Neural crest cell (in vitro differentiated cells): Measurements from ENCODE around the gene SBK2. TPM values are rescaled to one million over a fixed set of nuclear protein-coding genes. Genes with fewer than 3 reads are reported as not detected.
A peak's percentile ranks its signal among the peaks of the same experiment; 100 is the strongest.

Experiments
- DNase-seq: peaks from one replicate; pipeline ENCODE4 v3.0.0; 2021; ENCODE audit warnings: low read depth, mixed read lengths, low spot score
- H3K27ac Mint-ChIP-seq: one replicate; pipeline ENCODE4 v1.8.0; 2021; ENCODE audit warnings: mild to moderate bottlenecking, mixed read lengths; ENCODE audit not compliant: unreplicated experiment
- H3K27me3 Mint-ChIP-seq: 2 replicates; pipeline ENCODE4 v1.8.0; 2021; ENCODE audit warnings: low read depth, mild to moderate bottlenecking, mixed read lengths
- H3K36me3 Mint-ChIP-seq: 2 replicates; pipeline ENCODE4 v1.8.0; 2021; ENCODE audit warnings: low read depth, mild to moderate bottlenecking, mixed read lengths
- H3K4me1 Mint-ChIP-seq: 2 replicates; pipeline ENCODE4 v1.8.0; 2021; ENCODE audit warnings: mixed read lengths
- H3K4me3 Mint-ChIP-seq: one replicate; pipeline ENCODE4 v1.8.0; 2021; ENCODE audit warnings: mild to moderate bottlenecking, mixed read lengths
- H3K9me3 Mint-ChIP-seq: 2 replicates; pipeline ENCODE4 v1.8.0; 2021; ENCODE audit warnings: mixed read lengths
- total RNA-seq: library from RNA; stranded (reverse); gene quantifications from 2 replicates; pipeline ENCODE4 v1.2.1, GENCODE V29; 2021
- TF ChIP-seq, protein P1 (sequence below): fragments of 200-600 bp; sonication (generic); conservative IDR thresholded peaks from 2 replicates; pipeline ENCODE4 v1.5.0; 2021; ENCODE audit warnings: antibody characterized with exemption, mild to moderate bottlenecking

SBK2 gene
- total RNA-seq, 1 donor from 2014 or later: not detected

DNA sequence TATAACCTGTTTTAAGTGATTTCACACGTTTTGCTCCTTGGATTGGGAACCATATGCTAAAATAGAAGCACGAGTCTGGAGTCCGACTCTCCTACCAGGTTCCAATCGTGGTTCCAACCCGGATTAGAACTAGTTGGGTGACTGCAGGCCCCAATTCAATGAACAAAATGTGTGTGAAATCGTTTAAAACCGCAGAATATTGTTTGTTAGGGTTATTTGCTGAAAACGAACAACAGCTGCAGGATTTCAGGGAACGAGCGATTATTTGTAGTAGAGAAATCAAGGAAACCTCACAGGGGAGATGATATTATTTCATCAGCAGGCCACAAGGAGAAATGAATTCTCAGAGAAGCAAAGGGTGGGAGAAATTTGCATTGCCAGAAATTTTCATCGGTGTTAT is 32.0 kb downstream of the SBK2 start:
- H3K36me3 Mint-ChIP-seq: no peaks in the 10 kb centered on the region
- DNase-seq: no peak
- peaks cover 8% of the 10 kb centered on the region for H3K27me3 Mint-ChIP-seq
- TF ChIP-seq, protein P1, sequence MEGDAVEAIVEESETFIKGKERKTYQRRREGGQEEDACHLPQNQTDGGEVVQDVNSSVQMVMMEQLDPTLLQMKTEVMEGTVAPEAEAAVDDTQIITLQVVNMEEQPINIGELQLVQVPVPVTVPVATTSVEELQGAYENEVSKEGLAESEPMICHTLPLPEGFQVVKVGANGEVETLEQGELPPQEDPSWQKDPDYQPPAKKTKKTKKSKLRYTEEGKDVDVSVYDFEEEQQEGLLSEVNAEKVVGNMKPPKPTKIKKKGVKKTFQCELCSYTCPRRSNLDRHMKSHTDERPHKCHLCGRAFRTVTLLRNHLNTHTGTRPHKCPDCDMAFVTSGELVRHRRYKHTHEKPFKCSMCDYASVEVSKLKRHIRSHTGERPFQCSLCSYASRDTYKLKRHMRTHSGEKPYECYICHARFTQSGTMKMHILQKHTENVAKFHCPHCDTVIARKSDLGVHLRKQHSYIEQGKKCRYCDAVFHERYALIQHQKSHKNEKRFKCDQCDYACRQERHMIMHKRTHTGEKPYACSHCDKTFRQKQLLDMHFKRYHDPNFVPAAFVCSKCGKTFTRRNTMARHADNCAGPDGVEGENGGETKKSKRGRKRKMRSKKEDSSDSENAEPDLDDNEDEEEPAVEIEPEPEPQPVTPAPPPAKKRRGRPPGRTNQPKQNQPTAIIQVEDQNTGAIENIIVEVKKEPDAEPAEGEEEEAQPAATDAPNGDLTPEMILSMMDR: no peak
- no peaks in the 10 kb centered on the region for H3K9me3 Mint-ChIP-seq
- H3K4me3 Mint-ChIP-seq: no peak overlapping the region
- no peak overlapping the region for H3K27ac Mint-ChIP-seq
- peaks cover 4% of the 10 kb centered on the region for H3K4me1 Mint-ChIP-seq

DNA sequence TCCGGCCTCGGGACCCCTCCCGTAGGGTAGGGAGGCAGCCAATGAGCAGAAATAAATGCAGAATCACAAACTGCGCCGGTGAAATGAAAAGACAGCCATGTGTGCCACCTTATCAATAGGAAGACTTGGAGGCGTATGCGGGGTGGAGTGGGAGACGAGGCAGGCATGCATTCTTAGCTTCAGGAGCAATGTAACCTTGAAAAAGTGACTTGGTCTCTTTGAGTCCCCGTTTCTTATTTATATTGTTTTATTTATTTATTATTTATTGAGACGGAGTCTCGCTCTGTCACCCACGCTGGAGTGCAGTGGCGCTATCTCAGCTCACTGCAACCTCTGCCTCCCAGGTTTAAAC is 32.7 kb downstream of the SBK2 start:
- Mint-ChIP-seq H3K4me1 (peaks cover 4% of the 10 kb centered on the region), H3K4me3 (no peak overlapping the region), H3K36me3 (no peaks in the 10 kb centered on the region), H3K27me3 (peaks cover 8% of the 10 kb centered on the region), H3K27ac (no peak overlapping the region), H3K9me3 (no peaks in the 10 kb centered on the region)
- TF ChIP-seq, protein P1: no peak
- DNase-seq: no peak

DNA sequence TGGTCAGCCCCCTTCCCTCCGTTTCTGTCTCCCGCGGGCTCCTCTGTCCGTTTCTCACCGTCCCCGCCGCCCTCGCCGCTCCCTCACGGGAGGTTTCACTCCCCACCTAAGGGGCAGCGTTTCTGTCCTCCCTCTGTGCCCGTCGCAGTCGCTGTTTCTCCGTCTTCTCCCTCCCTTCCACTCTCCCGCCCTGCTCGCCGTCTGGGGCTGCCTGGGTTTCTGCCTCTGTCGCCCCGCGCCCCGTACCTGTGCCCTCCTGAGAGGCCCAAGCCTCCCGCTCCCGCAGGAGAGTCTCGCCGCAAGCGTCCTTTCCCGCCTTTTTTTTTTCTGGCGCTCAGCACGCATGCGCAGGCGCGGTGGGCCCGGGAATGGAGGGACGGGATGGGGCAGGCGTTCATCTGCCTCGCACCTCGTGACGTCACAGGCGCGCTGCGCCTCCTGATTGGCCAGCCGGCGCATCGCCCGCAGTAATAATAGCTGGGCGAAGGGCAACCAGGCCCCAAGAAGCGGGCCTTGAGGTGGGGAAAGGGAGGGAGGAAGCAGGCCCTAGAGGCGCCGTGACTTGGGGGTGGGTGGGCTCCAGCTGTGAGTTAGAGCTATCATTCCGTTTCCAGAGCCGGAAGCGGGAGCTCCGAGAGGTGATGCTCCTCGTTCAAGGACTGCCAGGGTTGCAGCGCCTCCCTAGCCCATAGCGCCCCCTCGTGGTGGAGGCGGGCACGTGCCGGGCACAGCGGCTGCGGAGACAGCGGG is 33.3 kb downstream of the SBK2 start:
- peak; percentile 92 for DNase-seq
- Mint-ChIP-seq H3K4me3 (peak overlapping the region; percentile 54), H3K9me3 (no peaks in the 10 kb centered on the region), H3K27me3 (peaks cover 8% of the 10 kb centered on the region), H3K27ac (no peak overlapping the region), H3K4me1 (peaks cover 4% of the 10 kb centered on the region), H3K36me3 (no peaks in the 10 kb centered on the region)
- TF ChIP-seq, protein P1: peak; percentile 99

DNA sequence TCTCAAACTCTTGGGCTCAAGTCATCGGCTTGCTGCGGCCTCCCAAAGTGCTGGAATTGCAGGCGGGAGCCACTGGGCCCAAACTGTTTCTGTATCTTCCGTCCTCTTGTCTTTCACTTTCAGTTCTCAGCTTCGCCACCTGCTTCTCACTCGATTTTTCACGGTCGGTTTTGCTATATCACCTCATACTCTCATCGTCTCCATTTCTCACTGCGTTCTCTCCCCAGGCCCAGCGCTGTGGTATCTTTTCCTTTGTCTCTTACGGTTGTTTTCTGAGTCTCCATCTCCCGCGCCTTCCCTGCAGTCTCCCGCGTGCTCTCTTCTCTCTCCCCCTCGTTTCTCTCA is 33.8 kb downstream of the SBK2 start:
- Mint-ChIP-seq H3K27me3 (peaks cover 8% of the 10 kb centered on the region), H3K27ac (no peak overlapping the region), H3K36me3 (no peaks in the 10 kb centered on the region), H3K9me3 (no peaks in the 10 kb centered on the region), H3K4me3 (no peak overlapping the region), H3K4me1 (peaks cover 4% of the 10 kb centered on the region)
- TF ChIP-seq, protein P1: no peak
- no peak for DNase-seq

DNA sequence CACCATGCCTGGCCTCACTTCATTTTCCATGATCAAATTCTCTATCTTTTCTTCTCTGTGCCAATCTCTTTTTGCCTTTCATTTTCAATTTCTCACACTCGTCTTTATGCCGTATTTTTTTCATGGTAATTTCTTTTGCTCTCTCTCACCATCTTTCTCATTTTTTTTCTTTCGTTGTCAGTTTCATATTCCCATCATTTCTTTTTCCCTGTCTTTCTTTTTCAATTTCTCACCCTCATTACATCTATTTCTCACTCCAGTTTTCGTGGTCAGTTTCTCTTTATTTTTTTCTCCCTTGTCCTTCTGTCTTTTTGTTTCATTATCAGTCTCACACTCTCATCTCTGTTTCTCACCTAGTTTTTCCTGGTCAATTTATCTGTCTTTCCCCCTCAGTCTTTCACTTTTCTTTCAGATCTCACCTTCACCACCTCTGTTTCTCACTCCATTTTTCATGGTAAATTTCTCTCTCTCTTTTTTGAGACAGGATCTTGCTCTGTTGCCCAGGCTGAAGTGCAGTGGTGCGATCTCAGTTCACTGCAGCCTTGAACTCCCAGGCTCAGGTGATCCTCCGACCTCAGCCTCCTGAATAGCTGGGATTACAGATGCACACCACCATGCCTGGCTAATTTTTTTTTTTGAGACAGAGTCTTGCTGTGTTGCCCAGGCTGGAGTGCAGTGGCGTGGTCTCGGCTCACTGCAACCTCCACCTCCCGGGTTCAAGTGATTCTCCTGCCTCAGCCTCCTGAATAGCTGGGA is 34.6 kb downstream of the SBK2 start:
- H3K9me3 Mint-ChIP-seq: no peaks in the 10 kb centered on the region
- TF ChIP-seq, protein P1: no peak
- H3K4me3 Mint-ChIP-seq: no peak overlapping the region
- H3K4me1 Mint-ChIP-seq: peaks cover 4% of the 10 kb centered on the region
- no peaks in the 10 kb centered on the region for H3K36me3 Mint-ChIP-seq
- no peak overlapping the region for H3K27ac Mint-ChIP-seq
- H3K27me3 Mint-ChIP-seq: peaks cover 6% of the 10 kb centered on the region
- no peak for DNase-seq
